ENCODE measurements around the gene PTPRN2.

DNA sequence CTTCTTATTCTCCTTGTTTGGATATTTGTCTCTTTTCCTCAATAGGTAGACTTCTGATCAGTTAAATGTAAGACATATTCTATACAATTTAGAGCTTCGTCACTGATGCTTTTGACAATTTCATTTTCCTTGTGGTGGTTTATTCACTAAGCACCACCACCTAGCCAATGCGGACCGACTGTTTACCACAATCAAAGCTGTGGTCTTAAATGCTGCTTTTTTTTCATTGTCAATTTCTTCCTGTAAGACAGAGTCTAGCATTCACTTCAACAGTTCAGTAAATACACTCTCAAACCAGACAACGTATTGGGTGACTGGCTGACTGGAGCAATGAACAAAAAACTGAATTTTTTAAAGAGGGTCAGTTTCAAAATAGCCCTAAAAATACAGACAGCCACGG, 1011.8 kb downstream of the PTPRN2 start:
- no peak for TF ChIP-seq POLR2AphosphoS5 (IDR thresholded peaks at IDR 0.05)
- TF ChIP-seq, protein P1, sequence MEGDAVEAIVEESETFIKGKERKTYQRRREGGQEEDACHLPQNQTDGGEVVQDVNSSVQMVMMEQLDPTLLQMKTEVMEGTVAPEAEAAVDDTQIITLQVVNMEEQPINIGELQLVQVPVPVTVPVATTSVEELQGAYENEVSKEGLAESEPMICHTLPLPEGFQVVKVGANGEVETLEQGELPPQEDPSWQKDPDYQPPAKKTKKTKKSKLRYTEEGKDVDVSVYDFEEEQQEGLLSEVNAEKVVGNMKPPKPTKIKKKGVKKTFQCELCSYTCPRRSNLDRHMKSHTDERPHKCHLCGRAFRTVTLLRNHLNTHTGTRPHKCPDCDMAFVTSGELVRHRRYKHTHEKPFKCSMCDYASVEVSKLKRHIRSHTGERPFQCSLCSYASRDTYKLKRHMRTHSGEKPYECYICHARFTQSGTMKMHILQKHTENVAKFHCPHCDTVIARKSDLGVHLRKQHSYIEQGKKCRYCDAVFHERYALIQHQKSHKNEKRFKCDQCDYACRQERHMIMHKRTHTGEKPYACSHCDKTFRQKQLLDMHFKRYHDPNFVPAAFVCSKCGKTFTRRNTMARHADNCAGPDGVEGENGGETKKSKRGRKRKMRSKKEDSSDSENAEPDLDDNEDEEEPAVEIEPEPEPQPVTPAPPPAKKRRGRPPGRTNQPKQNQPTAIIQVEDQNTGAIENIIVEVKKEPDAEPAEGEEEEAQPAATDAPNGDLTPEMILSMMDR (IDR thresholded peaks at IDR 0.05) = no peak
- TF ChIP-seq POLR2A (IDR thresholded peaks at IDR 0.05) = no peak
- TF ChIP-seq EP300 (IDR thresholded peaks at IDR 0.05) = no peak

Data from sigmoid colon (tissue), 4 donors.